ENCODE data around the gene NPAS3.

GRCh38 chr14:33704481-33704880 is 765.8 kb downstream of the NPAS3 start:
- no peak for TF ChIP-seq POLR2A (IDR thresholded peaks at IDR 0.05; ENCODE audit: low read length)
- TF ChIP-seq GATA1 (IDR thresholded peaks at IDR 0.05; ENCODE audit: low read depth, low read length), result no peak

Measured in erythroblast (primary cell).